Measurements from ENCODE around the gene ZNF366.
A peak's percentile ranks its signal among the peaks of the same experiment; 100 is the strongest.

ZNF366 gene

DNA sequence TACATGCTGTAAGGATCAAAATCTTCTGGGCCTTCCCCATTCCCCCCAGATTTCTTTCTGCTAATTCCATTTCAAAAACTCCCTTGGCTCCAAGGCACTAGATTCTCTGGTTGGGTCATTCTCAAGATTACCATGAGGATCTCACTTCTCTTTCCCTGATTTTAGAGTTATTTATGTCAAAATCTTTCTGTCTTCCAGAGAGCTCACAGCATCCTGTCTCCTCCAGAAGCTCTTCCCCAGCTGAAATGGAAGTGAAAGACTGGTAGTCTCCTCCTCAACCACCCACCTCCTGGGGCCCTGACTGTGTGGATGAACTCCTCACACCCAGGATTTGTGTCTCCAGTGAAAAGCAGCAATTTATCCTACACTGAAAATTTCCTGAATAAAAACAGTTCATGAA lies 11.9 kb upstream of the ZNF366 start:
- DNase-seq = no peak

DNA sequence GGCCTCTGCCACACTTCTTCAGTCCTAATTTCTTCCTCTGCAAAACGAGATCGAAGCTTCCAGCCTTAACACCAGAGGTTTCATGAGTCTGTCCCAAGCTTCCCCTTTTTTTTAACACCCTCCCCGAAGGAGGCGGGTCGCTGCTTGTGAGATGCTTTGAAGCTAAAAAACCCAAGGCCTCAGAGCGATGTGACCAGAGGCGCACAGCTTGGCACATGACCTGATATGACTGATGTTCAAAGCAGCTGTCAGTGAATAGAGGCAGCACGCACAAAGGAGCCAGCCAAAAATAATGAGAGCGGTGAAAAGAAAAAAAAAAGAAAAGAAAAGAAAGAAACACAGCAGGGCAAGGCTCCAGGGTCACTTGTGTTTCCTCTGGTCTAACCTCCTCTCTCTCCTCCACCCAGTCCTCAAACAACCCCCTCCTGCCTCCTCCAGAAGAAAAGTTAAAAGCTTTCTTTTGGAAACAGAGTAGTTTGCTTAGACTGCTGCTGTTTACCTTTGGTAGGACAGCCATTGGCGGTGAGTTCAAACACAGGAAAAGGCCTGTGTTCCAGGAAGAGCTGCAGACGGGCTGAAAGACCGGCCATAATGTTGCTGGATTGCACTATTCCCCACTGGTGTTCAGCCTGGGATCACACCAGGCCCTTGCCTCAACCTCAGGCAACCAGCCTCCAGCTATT lies 10.9 kb upstream of the ZNF366 start:
- no peak for DNase-seq

DNA sequence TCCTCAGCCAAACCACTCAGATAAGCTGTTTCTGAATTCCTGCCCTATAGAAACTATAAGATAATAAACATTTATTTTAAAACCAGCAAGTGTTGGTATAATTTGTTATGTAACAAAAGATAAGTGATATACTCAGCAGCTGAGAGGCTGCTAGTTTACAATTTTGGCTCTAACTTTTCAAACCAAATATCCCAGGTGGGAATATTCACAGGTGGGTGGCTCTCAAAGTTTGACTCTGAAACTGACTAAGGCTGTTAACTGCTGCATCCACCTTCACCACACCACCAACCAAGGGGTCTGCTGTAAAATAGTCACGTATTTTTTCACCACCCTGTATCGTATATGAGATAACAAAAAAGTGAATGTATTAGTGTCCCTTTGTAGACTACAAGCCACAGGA lies 9.7 kb upstream of the ZNF366 start:
- no peak for DNase-seq

DNA sequence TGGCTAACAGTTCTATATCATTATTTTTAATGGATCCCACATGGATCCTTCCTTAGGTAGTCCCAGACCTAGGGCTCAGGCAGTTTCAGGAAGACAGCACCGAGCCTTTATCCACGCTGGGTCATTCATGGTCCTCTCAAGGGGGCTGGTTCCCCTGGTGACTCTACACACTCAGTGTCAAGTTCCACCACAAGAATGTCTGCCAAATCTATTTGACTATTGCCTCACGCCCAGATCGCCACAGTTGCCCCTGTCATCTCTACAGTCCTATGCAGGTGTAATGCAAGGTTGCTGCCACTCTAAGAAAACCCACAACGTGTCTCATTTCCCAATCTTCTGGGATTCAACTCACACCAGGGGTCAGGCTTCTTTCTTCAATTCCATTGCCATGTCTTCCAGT lies 8.0 kb upstream of the ZNF366 start:
- no peak for DNase-seq

DNA sequence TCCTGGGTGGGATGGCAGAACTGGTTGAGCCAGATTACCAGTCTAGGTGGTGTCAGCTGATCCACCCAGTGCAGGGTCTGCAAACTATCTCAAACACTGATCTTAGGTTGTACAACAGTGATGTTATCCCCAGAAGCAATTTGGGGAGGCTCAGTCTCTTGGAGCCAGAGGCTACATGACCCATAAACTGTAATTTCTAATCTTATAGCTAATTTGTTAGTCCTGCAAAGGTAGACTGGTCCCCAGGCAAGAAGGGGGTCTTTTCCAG lies 5.3 kb upstream of the ZNF366 start:
- no peak for DNase-seq

DNA sequence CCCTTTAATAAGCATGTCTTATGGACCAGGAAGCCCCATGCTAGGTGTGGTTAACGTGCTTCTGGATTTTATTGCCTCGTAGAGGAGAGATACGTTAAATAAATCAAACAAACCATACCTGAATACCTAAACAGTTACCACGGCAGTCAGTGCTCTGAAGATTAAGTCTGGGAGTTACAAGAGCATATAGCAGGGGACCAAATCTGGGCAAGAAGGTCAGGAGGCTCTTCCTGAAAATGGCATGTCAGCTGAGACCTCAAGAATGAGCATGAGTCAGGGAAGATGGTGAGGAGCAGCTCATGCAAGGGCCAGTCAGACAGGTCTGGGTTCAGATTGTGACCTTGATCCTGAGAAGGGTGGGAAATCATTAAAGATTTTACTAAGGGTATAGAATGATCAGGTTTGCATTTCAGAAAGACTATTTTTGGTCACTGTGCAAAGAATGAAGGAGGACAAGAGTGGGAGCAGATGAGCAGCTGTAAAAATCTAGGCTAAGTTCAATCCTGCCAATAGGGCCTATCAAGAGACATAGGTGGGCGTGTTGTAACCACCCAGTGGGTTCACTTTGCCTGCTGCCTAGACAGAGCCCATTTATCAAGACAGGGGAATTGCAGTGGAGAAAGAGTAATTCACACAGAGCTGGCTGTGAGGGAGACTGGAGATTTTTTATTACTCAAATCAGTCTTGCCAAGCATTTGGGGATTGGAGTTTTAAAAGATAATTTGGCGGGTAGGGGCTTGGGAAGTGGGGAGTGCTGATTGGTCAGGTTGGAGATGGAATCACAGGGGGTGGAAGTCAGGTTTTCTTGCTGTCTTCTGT lies 4.8 kb upstream of the ZNF366 start:
- peak; percentile 47 for DNase-seq

DNA sequence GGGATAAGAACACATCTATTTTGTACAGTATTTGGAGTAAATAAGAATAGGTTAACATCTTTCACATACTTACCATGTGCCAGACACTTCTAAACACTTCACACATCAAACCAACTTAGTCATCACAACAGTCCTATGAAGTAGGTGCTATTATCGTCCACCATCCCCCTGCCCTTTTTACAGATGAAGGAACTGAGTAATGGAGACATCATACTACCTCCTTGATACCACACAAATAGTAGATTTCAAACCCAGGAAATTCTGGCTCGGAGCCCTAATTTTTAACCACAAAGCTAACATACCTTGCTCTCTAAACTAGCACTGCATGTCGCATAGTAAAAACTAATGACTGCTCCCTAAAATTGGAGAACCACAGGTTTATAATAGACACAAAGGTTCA lies 4.2 kb upstream of the ZNF366 start:
- peak; percentile 80 for DNase-seq

DNA sequence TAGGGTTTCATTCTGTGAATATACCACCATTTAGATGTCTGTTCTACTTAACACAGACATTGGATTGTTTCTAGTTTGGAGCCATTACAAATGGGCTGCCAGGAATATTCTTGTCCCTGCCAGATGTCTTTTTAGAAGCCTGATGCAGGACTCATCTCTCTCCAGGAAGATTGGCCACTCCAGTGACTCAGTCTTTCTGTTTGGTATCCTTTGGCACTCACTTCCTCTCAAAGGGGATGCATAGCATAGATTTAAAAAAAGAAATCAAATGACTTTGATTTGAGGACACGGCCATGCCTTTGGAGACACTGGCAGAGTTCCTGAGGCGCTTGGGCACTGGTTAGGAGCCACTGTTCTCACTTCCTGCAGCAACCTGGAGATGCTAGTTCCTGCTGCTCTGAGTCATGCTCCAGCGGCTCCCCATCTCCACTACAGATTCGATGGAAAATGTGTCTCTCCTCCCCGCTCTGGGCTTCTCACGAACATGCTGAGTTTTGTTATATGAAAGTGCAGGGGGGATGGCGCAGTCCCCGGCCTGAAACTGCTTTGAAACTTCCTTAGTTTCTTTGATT lies 3.5 kb upstream of the ZNF366 start:
- peak; percentile 95 for DNase-seq

DNA sequence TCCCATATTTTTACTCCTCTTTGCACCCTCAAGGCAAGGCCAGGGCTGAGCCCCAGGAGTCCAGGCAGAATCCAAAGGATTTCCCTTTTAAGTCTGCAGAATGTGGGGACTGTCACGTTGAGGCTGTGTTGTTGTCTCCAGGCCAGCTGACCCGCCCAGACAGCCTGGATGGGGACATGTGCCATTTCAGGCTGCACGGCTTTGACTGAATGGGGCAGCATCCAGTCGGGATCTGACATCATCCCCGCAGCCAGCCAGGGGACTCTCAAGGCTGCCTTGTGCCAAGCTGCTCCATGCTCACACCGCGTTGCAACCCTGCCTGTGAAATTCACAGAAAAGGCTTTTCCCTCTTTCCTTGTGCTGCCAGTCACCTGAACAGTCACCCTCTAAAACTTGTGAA lies 2.2 kb upstream of the ZNF366 start:
- no peak for DNase-seq

DNA sequence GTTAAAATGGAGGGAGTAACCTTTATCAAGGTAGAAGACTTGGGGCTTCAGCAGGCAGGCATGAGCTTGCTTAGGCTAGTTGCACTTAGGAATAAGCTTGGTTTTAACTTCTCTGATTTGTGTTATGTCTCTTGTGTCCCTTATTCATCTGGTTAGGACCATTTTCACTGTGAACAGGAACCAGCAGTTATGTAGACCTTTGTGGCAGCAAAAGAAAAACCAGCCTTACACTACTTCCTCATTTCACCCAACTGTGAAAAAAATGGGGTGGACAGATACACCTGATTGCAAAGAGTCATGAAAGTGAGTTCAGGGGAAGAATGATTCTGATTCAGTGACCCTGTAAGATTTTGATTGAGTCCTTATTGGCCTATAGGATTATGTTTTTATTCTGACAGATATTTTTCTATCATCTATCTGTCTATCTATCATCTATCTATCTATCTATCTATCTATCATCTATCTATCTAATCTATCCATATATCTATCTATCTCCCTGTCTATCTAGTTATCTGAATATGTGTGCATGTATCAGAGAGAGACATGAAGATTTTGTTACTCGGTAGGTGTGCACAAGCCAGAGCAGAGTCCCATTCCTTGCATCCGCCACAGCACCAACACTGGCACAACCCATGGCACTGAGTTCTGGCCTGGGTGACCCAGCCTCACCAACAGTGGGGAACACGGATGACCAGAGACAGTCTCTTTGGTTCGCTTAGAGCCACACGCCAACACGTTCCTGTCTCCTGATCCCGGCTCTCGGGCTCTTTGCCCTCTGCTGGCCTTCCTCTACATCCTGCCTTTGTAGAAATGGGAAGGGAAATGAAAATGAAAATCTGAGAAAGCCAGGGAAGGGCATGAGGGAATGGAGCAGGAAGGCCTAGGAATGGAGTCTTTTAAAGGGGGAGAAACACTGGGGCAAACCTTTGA lies 1.3 kb upstream of the ZNF366 start:
- DNase-seq = no peak

DNA sequence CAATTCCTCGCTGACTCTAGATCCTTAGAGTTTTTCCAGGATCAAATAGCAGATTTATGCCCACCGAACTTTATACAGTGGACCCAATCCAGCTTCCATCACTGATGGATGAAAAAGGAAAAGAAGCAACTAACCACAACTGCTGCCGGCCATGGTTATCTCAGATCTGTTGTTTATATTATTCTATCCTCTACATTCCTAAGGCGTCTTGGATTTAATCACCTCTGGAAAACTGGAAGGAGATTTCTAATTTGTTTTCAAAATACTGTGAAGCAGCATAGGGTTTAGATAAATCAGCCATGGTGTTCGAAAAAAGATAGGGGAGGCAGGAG lies 663 bp upstream of the ZNF366 start:
- no peak for DNase-seq

DNA sequence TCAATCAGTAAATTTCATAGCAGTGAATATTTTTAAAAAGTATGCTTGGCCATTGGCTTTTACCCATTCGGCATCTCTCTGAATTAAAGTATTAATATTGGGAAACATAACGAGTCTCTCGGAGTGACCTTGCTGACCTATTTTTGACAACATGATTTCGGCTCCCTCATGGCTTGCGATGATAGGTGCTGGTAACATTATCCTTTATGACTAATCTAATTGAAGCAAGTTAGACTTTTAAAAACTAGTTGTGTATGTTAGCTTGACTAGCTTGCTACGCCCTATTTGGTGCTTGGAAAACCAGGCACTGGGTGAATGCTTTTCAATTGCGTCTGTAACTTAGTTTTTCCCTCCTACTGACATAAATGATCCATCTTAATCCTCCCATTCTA lies 1.1 kb downstream of the ZNF366 start:
- no peak for DNase-seq

DNA sequence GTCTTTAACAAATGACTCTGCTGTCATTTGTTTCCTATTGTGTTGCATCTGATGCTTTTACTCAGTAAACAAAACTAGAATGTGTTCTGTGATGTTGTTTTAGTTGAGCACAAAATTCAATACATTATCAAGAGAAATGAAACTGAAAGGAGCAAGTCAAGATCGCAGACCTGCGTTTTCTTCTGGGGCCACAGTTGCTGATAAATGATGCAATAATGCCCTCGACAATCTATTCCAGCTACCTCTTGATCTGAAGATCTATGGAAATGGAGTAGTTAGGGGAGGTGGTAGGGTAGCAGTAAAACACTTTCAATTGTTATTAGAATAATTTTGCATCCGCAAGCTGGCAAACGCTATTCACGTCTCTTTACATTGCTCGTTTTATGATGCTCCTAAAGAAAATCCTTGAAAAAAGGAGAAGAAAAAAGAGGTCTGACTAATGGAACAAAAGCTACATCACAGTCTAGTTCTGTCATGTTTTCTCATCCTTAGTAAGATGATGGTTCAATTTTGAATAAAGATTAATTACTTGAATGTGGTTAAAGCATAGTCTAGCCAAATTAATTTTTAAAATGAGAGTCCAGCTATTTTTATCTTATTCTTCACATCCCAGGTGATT lies 1.6 kb downstream of the ZNF366 start:
- no peak for DNase-seq

DNA sequence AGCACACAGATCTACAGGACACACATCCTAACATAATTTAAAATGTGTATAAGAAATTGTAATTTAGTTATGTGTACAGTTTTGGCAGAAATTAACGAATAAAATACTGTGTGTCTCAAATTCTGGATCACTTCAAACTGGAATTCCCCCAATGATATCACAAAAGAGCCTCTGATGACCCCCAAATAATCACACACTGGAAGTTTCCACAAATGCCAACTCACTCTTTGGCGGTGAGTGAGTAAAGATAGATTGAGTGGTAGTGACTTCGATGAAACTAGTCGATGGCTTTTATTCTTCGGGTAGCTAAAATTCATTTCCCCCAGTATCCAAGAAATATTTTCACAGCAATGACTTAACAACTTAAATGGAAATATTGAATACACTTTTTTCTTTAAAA lies 2.2 kb downstream of the ZNF366 start:
- no peak for DNase-seq

DNA sequence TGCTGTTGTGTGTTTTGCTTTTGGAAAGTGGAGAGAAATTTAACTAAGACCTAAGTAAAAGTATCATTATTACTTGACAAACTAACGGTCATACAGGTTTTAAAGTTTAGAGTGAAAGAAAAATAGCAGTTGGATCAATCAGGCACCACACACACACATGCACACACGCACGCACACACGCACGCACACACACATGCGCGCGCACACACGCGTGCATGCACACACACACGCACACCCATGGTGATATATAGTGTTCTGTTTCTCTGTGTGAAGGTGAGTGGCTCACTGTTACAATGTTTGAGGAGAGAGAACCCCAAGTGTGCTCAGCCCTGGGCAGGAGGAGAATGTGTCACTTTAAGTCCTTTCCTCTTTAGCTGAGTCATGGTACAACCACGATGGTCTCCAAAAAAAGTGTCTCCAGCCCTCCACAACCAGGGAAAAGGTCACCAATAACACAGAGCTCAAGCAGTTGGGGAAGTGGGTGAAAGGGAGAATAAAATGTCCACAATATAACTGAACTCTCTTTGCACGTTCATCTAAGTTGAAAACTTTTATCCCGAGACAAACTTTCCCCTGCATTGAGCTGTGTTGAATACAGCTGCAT lies 3.2 kb downstream of the ZNF366 start:
- DNase-seq = peak; percentile 47

DNA sequence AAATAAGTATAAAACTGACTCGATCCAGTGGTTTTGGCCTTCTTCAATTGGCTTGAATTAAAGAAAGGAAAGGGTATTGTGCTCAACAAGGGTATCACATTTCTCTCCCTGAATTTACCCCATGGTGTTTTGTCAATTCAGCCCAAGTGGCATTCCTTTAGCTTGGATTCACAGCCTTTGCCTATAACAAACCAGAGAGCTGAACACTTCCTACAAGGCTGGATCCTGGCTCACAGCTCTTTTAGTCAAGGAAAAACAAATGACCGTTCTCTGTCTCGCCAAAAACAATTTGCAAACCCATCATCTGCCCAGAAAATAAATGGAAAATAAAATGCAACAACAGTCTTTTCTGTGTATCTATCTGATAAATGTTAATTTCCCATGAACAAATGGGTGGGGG lies 5.7 kb downstream of the ZNF366 start:
- no peak for DNase-seq

DNA sequence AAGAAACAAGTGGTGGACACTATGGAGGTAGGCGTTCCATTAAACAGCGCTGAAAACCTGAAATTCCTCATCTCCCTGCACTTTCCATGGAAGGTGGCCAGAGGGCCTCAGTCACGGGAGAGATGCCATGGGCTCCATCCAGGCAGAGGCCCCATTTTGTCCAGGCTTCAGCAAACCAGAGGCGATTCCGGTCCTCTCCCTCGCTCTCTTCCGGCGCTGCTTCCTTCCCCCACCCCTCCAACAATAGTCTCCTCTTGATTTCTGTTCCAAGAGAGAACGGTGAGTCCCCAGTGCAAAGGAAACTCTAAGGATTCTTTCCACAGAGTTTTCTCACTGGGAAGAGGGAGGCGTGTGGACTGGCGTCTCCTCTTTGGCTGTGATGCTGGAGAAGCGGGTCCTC lies 7.5 kb downstream of the ZNF366 start:
- no peak for DNase-seq

DNA sequence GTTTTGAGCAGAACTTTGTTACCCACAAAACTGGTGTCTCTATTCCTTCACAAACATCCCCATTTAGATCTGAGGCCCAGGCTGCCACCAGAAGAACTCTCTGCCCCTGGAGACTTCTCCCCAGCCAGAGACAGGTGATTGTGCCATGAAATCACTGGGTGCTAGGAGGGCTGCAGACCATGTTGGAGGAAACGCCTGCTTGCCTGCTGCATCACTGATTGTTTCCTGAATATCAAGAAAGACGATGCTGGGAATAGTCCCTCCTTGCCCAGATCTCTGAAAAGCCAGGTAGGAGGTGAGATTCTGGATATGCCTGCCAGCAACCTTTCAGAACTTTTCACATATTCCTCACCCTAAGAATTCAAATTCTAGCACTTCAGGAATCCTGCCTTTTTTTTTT lies 8.1 kb downstream of the ZNF366 start:
- DNase-seq = no peak

DNA sequence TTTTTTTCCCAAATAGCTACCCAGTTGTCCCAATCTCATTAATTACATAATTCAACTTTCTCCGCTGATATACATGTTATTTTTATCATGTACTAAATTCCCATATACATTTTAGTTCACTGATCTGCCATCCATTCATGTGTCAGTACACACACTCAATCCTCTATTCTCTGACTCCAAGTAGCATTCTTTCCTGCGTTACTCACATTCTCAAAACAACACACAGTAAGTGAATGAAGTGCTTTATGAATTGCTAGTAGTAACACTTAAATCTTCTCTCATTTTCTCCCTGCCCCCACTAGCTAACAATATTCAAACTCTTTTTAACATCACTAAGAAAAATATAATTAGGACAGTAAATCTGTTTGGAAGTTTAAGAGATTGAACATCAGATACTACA lies 8.9 kb downstream of the ZNF366 start:
- peak; percentile 71 for DNase-seq

DNA sequence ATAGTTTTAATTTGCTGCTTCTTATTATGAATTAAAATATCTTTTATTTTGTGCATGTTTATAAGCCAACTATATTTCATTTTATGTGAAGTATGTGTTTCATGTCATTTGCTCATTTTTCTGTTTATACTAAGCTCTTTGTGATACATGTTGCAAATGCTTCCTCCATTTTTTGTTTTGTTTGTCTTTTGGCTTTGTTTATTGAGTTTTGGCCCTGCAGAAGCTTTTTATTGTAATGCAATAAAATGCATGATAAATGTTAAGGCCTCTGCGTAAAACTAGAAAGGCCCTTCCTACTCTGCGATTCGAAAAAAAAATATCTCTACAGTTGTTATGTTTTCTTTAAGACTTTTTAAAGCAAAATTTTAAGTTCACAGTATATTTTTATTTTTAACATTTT lies 9.4 kb downstream of the ZNF366 start:
- DNase-seq = no peak

DNA sequence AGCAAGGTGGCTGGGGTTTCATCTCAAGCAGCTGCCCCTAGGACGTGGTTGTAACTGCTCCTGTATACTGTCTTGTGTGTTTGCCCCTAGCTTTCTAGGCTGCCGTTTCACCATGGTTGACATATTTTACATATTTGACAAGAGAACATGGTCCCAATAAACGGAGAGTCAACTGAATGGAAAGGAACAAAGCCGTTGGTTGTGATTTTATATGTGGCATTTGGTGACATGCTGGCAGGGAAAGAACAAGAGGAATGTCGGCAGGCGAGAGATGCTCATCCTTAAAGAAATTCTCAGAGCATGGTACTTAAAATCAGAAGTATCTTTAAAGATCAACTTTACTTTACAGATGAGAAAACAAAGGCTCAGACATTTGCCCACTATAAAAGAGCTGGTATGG lies 11.8 kb downstream of the ZNF366 start:
- no peak for DNase-seq

DNA sequence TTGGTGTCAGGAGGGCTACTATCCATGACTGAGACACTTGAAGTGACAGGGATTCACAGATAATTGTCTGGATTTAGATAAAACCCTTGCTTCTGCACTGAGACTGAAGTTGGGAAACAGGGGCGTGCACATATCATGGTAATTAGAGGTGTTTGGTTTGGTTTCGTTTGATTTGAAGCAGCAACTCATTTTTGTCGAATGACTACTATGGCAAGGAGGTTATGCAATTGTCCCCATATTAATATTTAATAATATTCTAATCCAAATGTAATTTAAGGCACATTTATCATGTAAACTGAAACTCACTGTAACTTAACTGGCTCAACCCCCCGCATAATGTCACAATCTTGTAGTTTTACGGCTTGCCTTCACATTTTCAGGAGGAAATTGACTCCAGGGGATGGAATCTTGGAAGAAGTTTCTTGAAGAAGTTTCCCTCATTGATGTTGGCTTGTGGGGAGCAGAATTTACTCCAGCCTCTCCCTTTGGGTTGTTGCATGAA lies 12.5 kb downstream of the ZNF366 start:
- peak; percentile 60 for DNase-seq

DNA sequence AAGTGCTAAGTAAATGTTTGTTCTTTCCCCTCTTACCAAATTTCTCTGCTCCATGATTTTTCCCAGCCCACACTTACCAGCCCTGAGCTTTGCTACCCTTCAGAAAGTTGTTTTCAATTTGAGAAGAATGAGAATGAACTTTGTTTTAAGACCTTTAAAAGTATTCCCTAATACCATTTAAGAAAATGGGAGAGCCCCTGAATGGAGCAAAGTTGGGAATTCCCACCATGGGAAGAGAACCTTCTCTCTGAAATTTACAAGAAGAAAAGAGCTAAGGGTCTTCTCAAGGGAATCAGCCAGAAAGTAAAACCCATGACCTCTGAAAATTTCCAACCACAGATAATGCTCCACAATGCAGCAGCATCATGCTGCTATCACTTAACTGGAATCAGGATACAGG lies 17.7 kb downstream of the ZNF366 start:
- DNase-seq = no peak
